Subcutaneous adipose tissue (tissue), 4 donors: ENCODE results near the gene HRG. TPM values are rescaled to one million over a fixed set of nuclear protein-coding genes. Genes with fewer than 3 reads are reported as not detected.

Experiments used
- CTCF ChIP-seq: fragments of 450-650 bp; IDR thresholded peaks from one replicate; pipeline ENCODE4 v1.5.1; 2016; ENCODE audit warnings: low read depth, mild to moderate bottlenecking, control low read depth, antibody characterized with exemption, moderate library complexity
- small RNA-seq: library from RNA; depleted of rRNA; stranded (forward); fragments of <200 nt; gene quantifications from one replicate; pipeline ENCODE3, GENCODE V24; 2016
- total RNA-seq, 4 donors: library from RNA; depleted of rRNA; stranded (reverse); fragments of >200 nt; gene quantifications; one replicate each; pipeline ENCODE4 v1.1.0, GENCODE V29; 2016

HRG gene
- total RNA-seq, 4 donors from 2014 or later = not detected

GRCh38 chr3:186722457-186722856 lies 56.6 kb downstream of the HRG start:
- no peak for TF ChIP-seq CTCF

DNA sequence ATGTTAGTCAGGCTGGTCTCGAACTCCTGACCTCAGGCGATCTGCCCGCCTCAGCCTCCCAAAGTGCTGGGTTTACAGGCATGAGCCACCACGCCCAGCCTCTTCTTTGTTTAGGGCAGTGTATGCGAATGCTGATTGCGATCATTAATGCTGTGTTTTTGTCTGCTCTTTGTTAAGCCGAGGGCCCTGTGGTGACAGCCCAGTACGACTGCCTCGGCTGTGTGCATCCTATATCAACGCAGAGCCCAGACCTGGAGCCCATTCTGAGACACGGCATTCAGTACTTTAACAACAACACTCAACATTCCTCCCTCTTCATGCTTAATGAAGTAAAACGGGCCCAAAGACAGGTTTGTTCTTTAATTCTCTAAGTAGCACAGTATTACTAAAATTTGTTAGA lies 59.1 kb downstream of the HRG start:
- no peak for TF ChIP-seq CTCF

Small RNA genes lying within 50 kb of the gene (small RNA-seq; reads per million reads assigned to genes)
- not detected for gene RF00017

Other genes with a start within 250 kb of the HRG start
- gene CRYGS, start 121.6 kb upstream of the HRG start, total RNA-seq = 1 to 10 TPM; 2.3 to 7.9 (median 5.8) TPM
- 10 to 100 TPM; 10.1 to 14.3 (median 12.3) TPM for gene TBCCD1, start 98.7 kb upstream of the HRG start, total RNA-seq
- 10 to 100 TPM; 28.1 to 38.2 (median 31.7) TPM for gene DNAJB11, start 95.3 kb upstream of the HRG start, total RNA-seq
- gene AHSG, start 53.0 kb upstream of the HRG start, total RNA-seq = not detected
- gene FETUB, start 25.6 kb upstream of the HRG start, total RNA-seq = not detected
- gene KNG1, start 51.3 kb downstream of the HRG start, total RNA-seq = not detected
- 100 to 1,000 TPM; 320 to 423 (median 376) TPM for gene EIF4A2, start 117.6 kb downstream of the HRG start, total RNA-seq
- gene RFC4, start 140.5 kb downstream of the HRG start, total RNA-seq = 10 to 100 TPM in 2 of 4 donors, 1 to 10 TPM in 2; 6.4 to 12.8 (median 8.6) TPM
- 1,000 to 10,000 TPM in 3 of 4 donors, 100 to 1,000 TPM in 1; 899 to 2,262 (median 1,357) TPM for gene ADIPOQ, start 176.7 kb downstream of the HRG start, total RNA-seq